ENCODE measurements around the gene HIGD1C.

HIGD1C gene

DNA sequence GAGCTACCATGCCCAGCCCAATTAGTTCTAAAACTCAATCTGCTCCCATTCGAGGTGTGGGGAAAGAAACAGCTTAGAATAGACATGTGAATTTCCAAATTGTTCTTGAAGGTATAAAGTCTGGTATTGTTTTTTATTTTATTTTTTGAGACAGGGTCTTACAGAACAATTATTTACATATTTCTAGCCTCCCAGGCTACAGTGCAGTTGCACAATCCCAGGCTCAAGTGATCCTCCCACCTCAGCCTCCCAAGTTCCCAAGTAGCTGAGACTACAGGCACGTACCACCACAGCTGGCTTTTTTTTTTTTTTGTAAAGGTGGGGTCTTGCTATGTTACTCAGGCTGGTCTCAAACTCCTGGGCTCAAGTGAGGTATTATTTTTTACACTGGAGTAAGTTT lies 67.6 kb downstream of the HIGD1C start:
- H3K79me2 ChIP-seq (ENCODE audit: insufficient read depth, low read length) = peaks cover 79% of the 10 kb centered on the region
- H3K27ac ChIP-seq (ENCODE audit: low read depth, low read length, poor library complexity, severe bottlenecking) = peak overlapping the region; percentile 75
- no peaks in the 10 kb centered on the region for H4K20me1 ChIP-seq (ENCODE audit: insufficient read depth, low read length)
- H3K4me1 ChIP-seq (ENCODE audit: insufficient read depth, low read length, severe bottlenecking) = peaks cover 48% of the 10 kb centered on the region
- peak overlapping the region; percentile 37; the same call in 1 of the 2 replicates for H3K9ac ChIP-seq (ENCODE audit: low read length)
- H2AFZ ChIP-seq (ENCODE audit: low read length) = no peak overlapping the region
- TF ChIP-seq EZH2 (IDR thresholded peaks at IDR 0.05; ENCODE audit: borderline replicate concordance, low read length) = no peak
- TF ChIP-seq, protein P1, sequence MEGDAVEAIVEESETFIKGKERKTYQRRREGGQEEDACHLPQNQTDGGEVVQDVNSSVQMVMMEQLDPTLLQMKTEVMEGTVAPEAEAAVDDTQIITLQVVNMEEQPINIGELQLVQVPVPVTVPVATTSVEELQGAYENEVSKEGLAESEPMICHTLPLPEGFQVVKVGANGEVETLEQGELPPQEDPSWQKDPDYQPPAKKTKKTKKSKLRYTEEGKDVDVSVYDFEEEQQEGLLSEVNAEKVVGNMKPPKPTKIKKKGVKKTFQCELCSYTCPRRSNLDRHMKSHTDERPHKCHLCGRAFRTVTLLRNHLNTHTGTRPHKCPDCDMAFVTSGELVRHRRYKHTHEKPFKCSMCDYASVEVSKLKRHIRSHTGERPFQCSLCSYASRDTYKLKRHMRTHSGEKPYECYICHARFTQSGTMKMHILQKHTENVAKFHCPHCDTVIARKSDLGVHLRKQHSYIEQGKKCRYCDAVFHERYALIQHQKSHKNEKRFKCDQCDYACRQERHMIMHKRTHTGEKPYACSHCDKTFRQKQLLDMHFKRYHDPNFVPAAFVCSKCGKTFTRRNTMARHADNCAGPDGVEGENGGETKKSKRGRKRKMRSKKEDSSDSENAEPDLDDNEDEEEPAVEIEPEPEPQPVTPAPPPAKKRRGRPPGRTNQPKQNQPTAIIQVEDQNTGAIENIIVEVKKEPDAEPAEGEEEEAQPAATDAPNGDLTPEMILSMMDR (IDR thresholded peaks at IDR 0.05; ENCODE audit: low read length) = no peak
- H3K4me2 ChIP-seq (ENCODE audit: low read length) = peak overlapping the region; percentile 13; the same call in 1 of the 2 replicates
- H3K27me3 ChIP-seq (ENCODE audit: insufficient read depth, low read length) = no peaks in the 10 kb centered on the region
- H3K4me3 ChIP-seq (ENCODE audit: low read depth, low read length, poor library complexity, severe bottlenecking) = no peak overlapping the region
- H3K36me3 ChIP-seq (ENCODE audit: insufficient read depth, low read length) = 0 out of 2 replicates have a peak, but pooled peaks cover 3% of the 10 kb centered on the region
- no peaks in the 10 kb centered on the region for H3K9me3 ChIP-seq (ENCODE audit: low read length)
- no peaks in the 10 kb centered on the region for H3K9me2 ChIP-seq (ENCODE audit: low read depth, low read length)
- H3F3A ChIP-seq (ENCODE audit: insufficient read depth, low read length) = no peaks in the 10 kb centered on the region
